ENCODE measurements around the gene PRDX5. TPM values are rescaled to one million over a fixed set of nuclear protein-coding genes. Genes with fewer than 3 reads are reported as not detected.
A peak's percentile ranks its signal among the peaks of the same experiment; 100 is the strongest.

Gene PRDX5
- total and polyA plus RNA-seq, 9 of the 15 experiments (the other 6 are each of a cell fraction or from before 2014, with no cell fraction given): 40.8 to 327 (median 204) TPM

DNA sequence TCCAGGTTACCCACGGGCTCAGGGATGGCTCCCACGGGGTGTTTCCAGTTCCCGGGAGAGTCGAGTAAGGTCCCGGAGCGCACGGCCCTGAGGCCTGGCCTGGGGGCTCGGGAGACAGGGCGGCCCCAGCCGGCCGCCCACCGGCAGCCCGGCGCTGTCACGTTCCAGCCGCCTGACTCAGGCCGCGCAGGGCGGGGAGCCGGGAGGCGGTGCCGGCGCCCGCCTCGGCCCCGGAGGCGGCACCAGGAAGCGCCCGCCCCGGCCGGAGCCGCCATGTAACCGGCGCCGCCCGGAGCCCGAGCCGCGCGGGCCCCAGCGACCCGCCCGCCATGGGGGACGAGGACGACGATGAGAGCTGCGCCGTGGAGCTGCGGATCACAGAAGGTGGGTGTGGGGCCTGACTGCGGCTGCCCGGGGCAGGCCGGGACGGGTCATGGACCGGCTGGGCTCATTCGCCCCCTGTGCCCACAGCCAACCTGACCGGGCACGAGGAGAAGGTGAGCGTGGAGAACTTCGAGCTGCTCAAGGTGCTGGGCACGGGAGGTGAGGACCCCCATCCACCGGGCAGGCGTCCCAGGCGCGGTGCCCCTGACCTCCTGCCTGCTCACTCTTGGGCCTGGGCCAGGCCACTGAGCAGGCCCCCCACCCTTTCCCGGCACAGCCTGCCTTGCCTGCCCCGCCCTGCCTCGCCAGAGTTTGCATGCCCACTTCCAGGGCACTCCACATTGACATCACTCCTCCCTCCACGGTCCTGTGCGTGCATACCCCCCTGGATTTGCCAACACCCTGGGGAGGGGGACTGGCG, 41.2 kb downstream of the PRDX5 start, which contains the start of gene RPS6KA4 (continued):
- TF ChIP-seq JUND (IDR thresholded peaks at IDR 0.05; ENCODE audit: borderline replicate concordance, low read depth, low read length) (peak; percentile 6; the same call in 1 of the 2 replicates), JUND (tag; IDR thresholded peaks at IDR 0.05; ENCODE audit: borderline replicate concordance, low read depth, low read length) (no peak), CBFB (CRISPR knock-in tag; IDR thresholded peaks at IDR 0.05) (peak; percentile 30; the same call in 1 of the 2 replicates), ARID1B (IDR thresholded peaks at IDR 0.05) (0 out of 2 replicates have a peak, but pooled peaks have one; percentile 15), TARDBP (IDR thresholded peaks at IDR 0.05) (peak; percentile 40; the same call in 1 of the 2 replicates), XRCC5 (IDR thresholded peaks at IDR 0.05; ENCODE audit: low read depth, low read length) (no peak), L3MBTL2 (IDR thresholded peaks at IDR 0.05) (peak; percentile 74), ZBTB1 (CRISPR knock-in tag; IDR thresholded peaks at IDR 0.05; ENCODE audit: borderline replicate concordance, low read depth) (0 out of 2 replicates have a peak, but pooled peaks have one; percentile 16), RB1 (IDR thresholded peaks at IDR 0.05; ENCODE audit: low read depth) (peak; percentile 86), RCOR1 (IDR thresholded peaks at IDR 0.05; ENCODE audit: borderline replicate concordance in 1 of 2, low read depth in 2 of 2, low read length in 2 of 2) (peak in 1 of 2 experiments; percentile 12; a peak in 1 of 4 replicates), GABPA (tag; conservative IDR thresholded peaks at IDR 0.05; ENCODE audit: low read depth) (peak; percentile 42; the same call in 1 of the 2 replicates), ZNF232 (CRISPR knock-in tag; IDR thresholded peaks at IDR 0.05) (0 out of 2 replicates have a peak, but pooled peaks have one; percentile 37), GTF2E2 (tag; IDR thresholded peaks at IDR 0.05) (0 out of 2 replicates have a peak, but pooled peaks have one; percentile 29), CCAR2 (IDR thresholded peaks at IDR 0.05; ENCODE audit: low read depth, low read length) (no peak), ATF7 (IDR thresholded peaks at IDR 0.05) (peak; percentile 58; the same call in 1 of the 2 replicates), U2AF2 (optimal IDR thresholded peaks at IDR 0.05; ENCODE audit: low read depth, low read length) (no peak), NRF1 (conservative IDR thresholded peaks at IDR 0.05 in 1 of 2, IDR thresholded peaks at IDR 0.05 in 1 of 2) (peak; percentile 56 to 66; a peak in 3 of 4 replicates), KDM2B (CRISPR knock-in tag; IDR thresholded peaks at IDR 0.05) (0 out of 2 replicates have a peak, but pooled peaks have one; percentile 33)
- TF ChIP-seq, protein P1, sequence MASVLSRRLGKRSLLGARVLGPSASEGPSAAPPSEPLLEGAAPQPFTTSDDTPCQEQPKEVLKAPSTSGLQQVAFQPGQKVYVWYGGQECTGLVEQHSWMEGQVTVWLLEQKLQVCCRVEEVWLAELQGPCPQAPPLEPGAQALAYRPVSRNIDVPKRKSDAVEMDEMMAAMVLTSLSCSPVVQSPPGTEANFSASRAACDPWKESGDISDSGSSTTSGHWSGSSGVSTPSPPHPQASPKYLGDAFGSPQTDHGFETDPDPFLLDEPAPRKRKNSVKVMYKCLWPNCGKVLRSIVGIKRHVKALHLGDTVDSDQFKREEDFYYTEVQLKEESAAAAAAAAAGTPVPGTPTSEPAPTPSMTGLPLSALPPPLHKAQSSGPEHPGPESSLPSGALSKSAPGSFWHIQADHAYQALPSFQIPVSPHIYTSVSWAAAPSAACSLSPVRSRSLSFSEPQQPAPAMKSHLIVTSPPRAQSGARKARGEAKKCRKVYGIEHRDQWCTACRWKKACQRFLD (CRISPR knock-in tag; IDR thresholded peaks at IDR 0.05): peak; percentile 92
- TF ChIP-seq, protein P2, sequence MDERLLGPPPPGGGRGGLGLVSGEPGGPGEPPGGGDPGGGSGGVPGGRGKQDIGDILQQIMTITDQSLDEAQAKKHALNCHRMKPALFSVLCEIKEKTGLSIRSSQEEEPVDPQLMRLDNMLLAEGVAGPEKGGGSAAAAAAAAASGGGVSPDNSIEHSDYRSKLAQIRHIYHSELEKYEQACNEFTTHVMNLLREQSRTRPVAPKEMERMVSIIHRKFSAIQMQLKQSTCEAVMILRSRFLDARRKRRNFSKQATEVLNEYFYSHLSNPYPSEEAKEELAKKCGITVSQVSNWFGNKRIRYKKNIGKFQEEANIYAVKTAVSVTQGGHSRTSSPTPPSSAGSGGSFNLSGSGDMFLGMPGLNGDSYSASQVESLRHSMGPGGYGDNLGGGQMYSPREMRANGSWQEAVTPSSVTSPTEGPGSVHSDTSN (CRISPR knock-in tag; IDR thresholded peaks at IDR 0.05; ENCODE audit: low read depth): no peak
- TF ChIP-seq, protein P2 (tag; conservative IDR thresholded peaks at IDR 0.05; ENCODE audit: low read depth): no peak
